Prostate gland (tissue), 2 donors: ENCODE results near the gene GALNT16. TPM values are rescaled to one million over a fixed set of nuclear protein-coding genes. Genes with fewer than 3 reads are reported as not detected.

Experiments used
- DNase-seq: peaks from one replicate; pipeline ENCODE4 v3.0.0-alpha.2; 2019; ENCODE audit warnings: low spot score
- H3K27ac ChIP-seq, 2 donors: fragments of 200-600 bp; sonication (generic); 2 replicates each; pipeline ENCODE4 v1.5.1; 2017 to 2019
- H3K27me3 ChIP-seq: fragments of 200-600 bp; sonication (generic); replicated peaks from 2 replicates; pipeline ENCODE4 v1.5.1; 2019; ENCODE audit not compliant: insufficient read depth
- H3K36me3 ChIP-seq, 2 donors: fragments of 200-600 bp; sonication (generic); 1 replicate in 1 of 2; 2 replicates in 1 of 2; pipeline versions ENCODE4 v1.5.1 to v1.8.1; 2017 to 2019
- H3K4me1 ChIP-seq: fragments of 200-600 bp; sonication (generic); replicated peaks from 2 replicates; pipeline ENCODE4 v1.5.1; 2019
- H3K4me3 ChIP-seq, 2 donors: fragments of 200-600 bp; sonication (generic); 2 replicates each; pipeline ENCODE4 v1.5.1; 2017 to 2019
- H3K9me3 ChIP-seq: fragments of 200-600 bp; sonication (generic); 2 replicates; pipeline ENCODE4 v1.5.1; 2017
- POLR2A ChIP-seq: fragments of 450-650 bp; IDR thresholded peaks from one replicate; pipeline ENCODE4 v1.6.1; 2016; ENCODE audit warnings: antibody characterized with exemption, mild to moderate bottlenecking
- POLR2AphosphoS5 ChIP-seq: sonication (generic); formaldehyde crosslinking; IDR thresholded peaks from one replicate; pipeline ENCODE4 v1.6.1; 2017; ENCODE audit warnings: antibody characterized with exemption
- WGBS: methylation state at CpG from one replicate; pipeline ENCODE4 v1.1.5; 2018; 5-methylcytosine and 5-hydroxymethylcytosine counted together
- intact Hi-C: fragments of 100-400 bp; cut with DNase I; formaldehyde crosslinking; loops from one replicate; pipeline ENCODE4 v1.14.2; 2022
- total RNA-seq, 2 donors: library from RNA; depleted of rRNA; stranded (reverse); fragments of >200 nt; gene quantifications; one replicate each; pipeline ENCODE4 v1.1.0, GENCODE V29; 2016
- TF ChIP-seq, protein P1 (sequence below), 4 experiments: fragments of 200-600 bp in 2 of 4; fragments of 450-650 bp in 2 of 4; sonication (generic) in 2 of 4; IDR thresholded peaks; 1 replicate in 3 of 4; 2 replicates in 1 of 4; pipeline ENCODE4 v1.5.1; 2016 to 2019; ENCODE audit warnings: antibody characterized with exemption in 4 of 4, mild to moderate bottlenecking in 2 of 4, moderate library complexity in 2 of 4

Gene GALNT16
- total RNA-seq, 2 donors from 2014 or later, result 2.0 to 6.9 TPM

DNA sequence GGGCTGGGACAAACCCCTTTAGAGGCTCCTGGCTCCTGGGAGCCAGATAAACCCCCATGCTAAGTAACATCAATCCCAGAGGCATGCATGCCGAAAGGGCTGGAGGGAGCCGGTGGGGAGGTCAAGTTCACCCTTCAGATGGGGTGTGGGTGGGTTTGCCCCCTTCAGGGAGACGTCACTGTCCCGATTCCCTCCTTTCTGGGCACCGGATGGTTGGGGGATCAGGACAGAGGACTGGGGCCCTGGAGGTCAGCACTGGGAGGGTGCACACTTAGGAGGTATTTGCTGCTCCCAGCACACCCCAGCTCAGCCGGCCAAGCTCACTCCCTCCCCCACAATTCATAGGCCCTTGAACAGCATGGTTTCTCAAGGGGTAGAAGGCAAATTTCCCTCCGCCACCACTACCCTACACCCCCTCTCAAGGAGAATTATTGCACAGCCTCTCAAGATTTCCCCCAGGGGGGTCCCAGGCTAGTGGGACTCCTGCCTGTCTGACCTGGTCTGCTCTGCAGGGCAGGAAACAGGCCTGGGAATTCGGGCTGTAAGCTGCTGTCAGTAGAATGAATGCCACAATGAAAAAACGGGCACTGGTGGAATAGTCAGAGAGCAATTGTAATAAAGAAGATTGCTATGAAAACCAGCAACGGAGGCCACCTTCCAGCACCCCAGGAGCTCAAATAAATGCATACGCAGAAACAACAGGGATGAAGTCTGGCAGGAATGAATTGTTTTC is 63.5 kb downstream of the GALNT16 start:
- intact Hi-C loops, result no loop called here
- Histone ChIP-seq H3K4me3 (no peak overlapping the region), H3K27ac (no peak overlapping the region), H3K27me3 (no peaks in the 10 kb centered on the region), H3K36me3 (no peaks in the 10 kb centered on the region), H3K4me1 (no peaks in the 10 kb centered on the region), H3K9me3 (no peaks in the 10 kb centered on the region)
- no peak for DNase-seq
- TF ChIP-seq POLR2AphosphoS5 (no peak), POLR2A (no peak)
- TF ChIP-seq, protein P1, sequence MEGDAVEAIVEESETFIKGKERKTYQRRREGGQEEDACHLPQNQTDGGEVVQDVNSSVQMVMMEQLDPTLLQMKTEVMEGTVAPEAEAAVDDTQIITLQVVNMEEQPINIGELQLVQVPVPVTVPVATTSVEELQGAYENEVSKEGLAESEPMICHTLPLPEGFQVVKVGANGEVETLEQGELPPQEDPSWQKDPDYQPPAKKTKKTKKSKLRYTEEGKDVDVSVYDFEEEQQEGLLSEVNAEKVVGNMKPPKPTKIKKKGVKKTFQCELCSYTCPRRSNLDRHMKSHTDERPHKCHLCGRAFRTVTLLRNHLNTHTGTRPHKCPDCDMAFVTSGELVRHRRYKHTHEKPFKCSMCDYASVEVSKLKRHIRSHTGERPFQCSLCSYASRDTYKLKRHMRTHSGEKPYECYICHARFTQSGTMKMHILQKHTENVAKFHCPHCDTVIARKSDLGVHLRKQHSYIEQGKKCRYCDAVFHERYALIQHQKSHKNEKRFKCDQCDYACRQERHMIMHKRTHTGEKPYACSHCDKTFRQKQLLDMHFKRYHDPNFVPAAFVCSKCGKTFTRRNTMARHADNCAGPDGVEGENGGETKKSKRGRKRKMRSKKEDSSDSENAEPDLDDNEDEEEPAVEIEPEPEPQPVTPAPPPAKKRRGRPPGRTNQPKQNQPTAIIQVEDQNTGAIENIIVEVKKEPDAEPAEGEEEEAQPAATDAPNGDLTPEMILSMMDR (IDR thresholded peaks at IDR 0.05), result no peak
- 92% methylated on average over 11 of the region's 11 CpGs for WGBS

DNA sequence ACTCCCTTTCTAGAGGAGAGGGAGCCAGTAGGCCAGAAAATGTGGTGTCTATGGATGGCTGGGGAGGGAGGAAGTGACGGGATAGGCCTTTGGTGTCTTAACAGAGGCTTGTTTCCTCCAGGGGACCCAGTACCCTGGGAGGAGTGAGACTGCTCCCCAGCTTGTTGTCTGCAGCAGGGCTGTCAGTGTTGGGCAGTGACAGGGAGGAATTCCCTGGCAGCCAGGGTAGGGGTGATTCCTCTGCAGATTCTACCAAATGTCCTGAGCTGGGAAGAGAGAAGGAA is 64.0 kb downstream of the GALNT16 start:
- no peak for TF ChIP-seq POLR2A
- TF ChIP-seq, protein P1 (IDR thresholded peaks at IDR 0.05), result no peak
- TF ChIP-seq POLR2AphosphoS5, result no peak
- no peak overlapping the region for H3K27ac ChIP-seq
- DNase-seq, result no peak
- intact Hi-C loops, result no loop called here
- H3K27me3 ChIP-seq, result no peaks in the 10 kb centered on the region
- no peaks in the 10 kb centered on the region for H3K9me3 ChIP-seq
- no peak overlapping the region for H3K4me3 ChIP-seq
- 91% methylated on average over 1 of the region's 1 CpG for WGBS
- no peaks in the 10 kb centered on the region for H3K4me1 ChIP-seq
- H3K36me3 ChIP-seq, result no peaks in the 10 kb centered on the region

DNA sequence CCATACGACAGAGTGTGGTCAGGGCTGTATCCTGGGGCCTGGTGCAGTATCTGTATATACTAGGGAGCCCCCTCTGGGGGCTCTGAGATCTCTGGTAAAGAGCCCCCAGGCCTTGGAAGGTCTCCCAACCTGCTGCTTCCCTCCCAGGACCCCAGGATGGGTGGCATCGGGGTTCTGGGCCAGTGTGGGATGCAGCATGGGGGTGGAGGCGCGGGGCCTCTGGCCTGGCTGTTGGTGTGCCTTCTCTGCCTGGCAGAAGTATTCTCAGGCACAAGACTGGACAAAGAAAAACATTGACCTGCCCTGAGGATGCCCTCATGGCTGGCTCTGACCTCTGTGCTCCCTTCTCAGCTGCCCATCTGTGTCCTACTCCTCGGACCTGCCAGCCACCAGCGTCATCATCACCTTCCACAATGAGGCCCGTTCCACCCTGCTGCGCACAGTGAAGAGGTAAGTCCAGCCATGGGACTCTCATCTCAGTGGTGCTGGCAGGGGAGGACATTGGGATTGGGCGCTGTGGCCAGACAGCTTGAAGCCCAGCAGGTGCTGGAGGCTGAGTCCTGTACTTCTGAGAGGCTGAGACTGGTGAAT is 64.5 kb downstream of the GALNT16 start:
- Histone ChIP-seq H3K36me3 (no peaks in the 10 kb centered on the region), H3K4me3 (no peak overlapping the region), H3K4me1 (no peaks in the 10 kb centered on the region), H3K9me3 (no peaks in the 10 kb centered on the region), H3K27me3 (no peaks in the 10 kb centered on the region), H3K27ac (no peak overlapping the region)
- 100% methylated on average over 9 of the region's 9 CpGs for WGBS
- TF ChIP-seq, protein P1 (IDR thresholded peaks at IDR 0.05), result no peak
- TF ChIP-seq POLR2AphosphoS5 (no peak), POLR2A (no peak)
- no peak for DNase-seq
- intact Hi-C loops, result no loop called here

DNA sequence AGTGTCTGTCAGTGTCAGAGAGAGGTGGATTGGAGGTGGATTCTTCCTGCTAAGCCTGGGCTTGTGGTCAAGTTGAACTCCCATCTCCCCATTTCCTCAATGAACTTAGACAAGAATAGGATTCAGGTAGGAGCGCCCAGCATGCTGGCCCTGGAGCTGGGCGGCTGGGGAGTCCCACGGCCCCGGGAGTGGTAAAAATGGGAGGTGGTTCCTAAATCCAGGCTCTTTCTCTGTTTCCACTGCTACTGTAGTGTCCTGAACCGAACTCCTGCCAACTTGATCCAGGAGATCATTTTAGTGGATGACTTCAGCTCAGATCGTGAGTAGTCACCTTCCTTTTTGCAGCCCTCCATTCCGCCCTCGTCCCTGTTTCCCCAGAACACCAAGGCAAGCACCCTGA is 65.1 kb downstream of the GALNT16 start:
- Histone ChIP-seq H3K27ac (no peak overlapping the region), H3K27me3 (no peaks in the 10 kb centered on the region), H3K9me3 (no peaks in the 10 kb centered on the region), H3K4me1 (no peaks in the 10 kb centered on the region), H3K36me3 (no peaks in the 10 kb centered on the region), H3K4me3 (no peak overlapping the region)
- no peak for TF ChIP-seq POLR2A
- TF ChIP-seq, protein P1 (IDR thresholded peaks at IDR 0.05), result no peak
- no peak for TF ChIP-seq POLR2AphosphoS5
- no peak for DNase-seq
- 92% methylated on average over 8 of the region's 8 CpGs for WGBS
- intact Hi-C loops, result no loop called here
